SIG-M5 (cell line): ENCODE data around the gene CMTM6.
"Not testable (repeated sequence)": the region's sequence is repeated elsewhere in the genome, so short reads cannot be mapped to it uniquely, and the experiment has no call there.

ENCODE experiments used
- DNase-seq: peaks from one replicate; lab custom pipeline; 2025; lab: John Stamatoyannopoulos, UW

The CMTM6 gene, protein sequence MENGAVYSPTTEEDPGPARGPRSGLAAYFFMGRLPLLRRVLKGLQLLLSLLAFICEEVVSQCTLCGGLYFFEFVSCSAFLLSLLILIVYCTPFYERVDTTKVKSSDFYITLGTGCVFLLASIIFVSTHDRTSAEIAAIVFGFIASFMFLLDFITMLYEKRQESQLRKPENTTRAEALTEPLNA

GRCh38 chr3:32502118-32502945 lies at the start of gene CMTM6:
CMTM6 (minus strand) TSS chr3:32502852; CDS start chr3:32502745, 107 bp downstream.
- DNase-seq: no peak

DNA sequence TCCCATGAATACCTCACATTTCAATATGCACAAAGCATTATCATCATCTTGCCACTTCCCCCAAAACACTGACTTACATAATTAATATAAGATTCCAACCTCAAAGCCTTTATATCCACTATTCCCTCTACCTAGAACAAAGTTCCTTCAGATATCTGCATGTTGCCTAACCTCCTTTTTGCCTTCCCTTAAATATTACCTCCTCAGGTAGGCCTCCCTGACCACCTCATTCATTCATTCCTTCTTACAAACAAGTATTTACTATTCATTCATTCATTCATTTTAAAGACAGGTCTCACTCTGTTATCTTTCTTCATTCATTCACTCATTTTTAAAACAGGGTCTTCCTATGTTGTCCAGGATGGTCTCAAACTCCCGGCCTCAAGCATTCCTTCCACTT lies 49.4 kb upstream of the CMTM6 start:
- no peak for DNase-seq

DNA sequence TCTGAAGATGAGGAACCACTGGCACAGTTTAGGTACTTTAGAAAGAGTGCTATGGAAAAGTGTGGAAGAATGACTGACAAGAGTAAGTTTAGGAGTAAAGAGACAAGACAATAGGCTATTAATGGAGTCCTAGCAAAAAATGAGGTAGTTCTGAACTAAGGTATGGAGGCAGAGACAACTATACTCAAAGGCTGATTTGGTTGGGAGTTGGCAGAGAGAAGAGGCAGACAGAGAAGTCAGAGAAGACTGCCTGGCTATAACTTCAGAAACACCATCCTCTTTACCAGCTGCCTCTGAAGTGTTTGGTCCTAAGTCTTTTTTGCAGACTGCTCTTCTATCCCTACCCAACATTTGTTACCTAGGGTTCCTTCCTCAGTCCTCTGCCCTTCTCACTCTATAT lies 48.8 kb upstream of the CMTM6 start:
- DNase-seq: no peak

DNA sequence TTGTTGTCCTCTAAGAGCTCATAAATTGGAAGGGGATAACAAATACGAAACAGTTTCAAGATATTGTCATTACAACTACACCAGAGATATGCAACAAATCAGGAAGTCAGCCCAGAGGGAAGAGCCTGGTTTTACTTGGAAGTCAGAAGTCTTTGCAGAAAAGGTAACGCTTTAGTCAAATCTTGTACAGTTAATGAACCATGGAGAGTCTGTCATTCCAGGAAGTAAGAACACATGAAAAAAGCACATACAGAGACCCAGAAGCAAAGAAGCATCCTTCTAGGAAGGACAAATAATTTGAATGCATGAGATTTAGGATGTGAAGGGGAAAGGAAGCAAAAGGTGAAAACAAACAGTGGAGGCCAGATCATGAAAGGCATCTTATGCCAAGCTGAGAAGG lies 48.4 kb upstream of the CMTM6 start:
- no peak for DNase-seq

GRCh38 chr3:32545305-32545704 lies 42.7 kb upstream of the CMTM6 start:
- DNase-seq: no peak

DNA sequence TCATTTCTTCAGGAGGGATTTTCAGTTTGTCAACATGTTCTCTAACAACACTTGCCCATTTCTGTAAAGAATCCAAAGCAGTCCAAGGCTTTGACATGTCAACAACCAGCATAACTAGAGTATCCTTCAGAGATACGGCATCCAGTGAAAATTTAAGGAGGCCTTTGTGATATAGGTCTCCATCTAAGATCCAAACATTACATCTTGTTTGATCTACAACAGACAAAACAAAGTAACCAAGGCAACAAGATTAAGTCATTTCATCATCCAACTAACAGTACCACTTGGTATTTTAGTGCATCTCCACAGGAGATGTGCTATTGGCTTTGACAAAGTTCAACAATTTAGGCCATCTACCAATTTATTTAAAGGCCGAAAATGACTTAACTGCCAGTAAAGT lies 42.2 kb upstream of the CMTM6 start:
- DNase-seq: no peak

GRCh38 chr3:32542807-32543206 lies 40.2 kb upstream of the CMTM6 start:
- DNase-seq: no peak

GRCh38 chr3:32540899-32541298 lies 38.2 kb upstream of the CMTM6 start:
- DNase-seq: no peak

GRCh38 chr3:32532434-32532833 lies 29.8 kb upstream of the CMTM6 start:
- no peak for DNase-seq

- DNase-seq: no peak
These were observed 28.5 kb upstream of the CMTM6 start for GRCh38 chr3:32531010-32531647.

DNA sequence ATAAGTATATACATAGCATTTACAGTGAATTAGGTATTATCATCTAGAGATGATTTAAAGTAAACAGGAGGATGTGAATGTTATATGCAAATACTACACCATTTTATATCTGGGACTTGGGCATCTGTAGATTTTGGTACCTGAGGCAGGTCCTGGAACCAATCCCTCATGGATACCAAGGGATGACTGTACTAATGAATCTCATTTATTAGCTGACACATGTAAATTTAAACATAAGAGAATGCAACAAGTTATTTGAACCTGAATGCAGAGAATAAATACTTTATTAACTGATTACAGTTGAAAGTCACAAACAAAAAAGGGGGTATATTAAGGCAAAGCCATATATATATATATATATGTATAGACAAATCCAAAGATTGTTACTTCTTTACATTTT lies 23.1 kb upstream of the CMTM6 start:
- no peak for DNase-seq

DNA sequence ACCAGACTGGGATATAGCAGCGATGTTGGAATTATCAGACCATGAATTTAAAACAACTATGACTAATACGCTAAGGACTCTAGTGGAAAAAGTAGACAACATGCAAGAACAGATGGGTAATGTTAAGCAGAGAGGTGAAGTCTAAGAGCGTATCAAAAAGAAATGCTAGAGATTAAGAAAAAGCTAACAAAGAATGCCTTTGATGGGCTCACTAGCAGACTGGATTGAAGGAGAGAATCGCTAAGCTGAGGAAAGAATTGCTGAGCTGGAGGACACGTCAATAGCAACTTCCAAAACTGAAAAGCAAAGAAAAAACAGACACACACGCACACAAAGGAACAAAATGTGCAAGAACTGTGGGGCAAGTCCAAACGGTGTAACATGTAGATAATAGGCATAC lies 20.0 kb upstream of the CMTM6 start:
- DNase-seq: no peak

- DNase-seq: not testable (repeated sequence)
These were observed 16.3 kb upstream of the CMTM6 start for GRCh38 chr3:32518921-32519320.

DNA sequence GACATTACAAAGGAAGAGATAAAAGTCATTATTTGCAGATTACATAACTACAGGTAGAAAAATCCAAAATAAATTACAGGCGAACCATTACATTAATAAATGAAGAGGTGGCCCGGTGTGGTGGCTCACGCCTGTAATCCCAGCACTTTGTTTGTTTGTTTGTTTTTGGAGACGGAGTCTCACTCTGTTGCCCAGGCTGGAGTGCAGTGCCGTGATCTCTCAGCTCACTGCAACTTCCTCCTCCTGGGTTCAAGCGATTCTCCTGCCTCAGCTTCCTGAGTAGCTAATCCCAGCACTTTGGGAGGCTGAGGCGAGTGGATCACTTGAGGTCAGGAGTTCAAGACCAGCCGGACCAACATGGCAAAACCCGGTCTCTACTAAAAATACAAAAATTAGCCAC lies 14.1 kb upstream of the CMTM6 start:
- DNase-seq: not testable (repeated sequence)

DNA sequence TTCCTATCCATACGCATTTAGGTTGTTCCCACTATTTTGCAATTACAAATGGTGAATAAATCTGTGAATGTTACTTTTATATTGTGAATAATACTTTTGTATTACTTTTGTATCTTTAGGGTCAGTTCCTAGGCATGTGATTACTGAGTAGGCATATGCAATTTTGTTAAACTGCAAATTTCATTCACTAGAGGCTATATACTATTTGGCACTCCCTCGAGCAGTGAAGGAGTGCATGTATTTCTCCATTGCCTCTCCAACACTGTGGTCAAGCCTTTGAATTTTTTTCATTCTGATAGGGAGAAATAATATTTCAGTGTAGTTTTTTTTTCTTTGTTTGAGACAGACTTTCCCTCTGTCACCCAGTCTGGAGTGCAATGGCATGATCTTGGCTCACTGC lies 8.4 kb upstream of the CMTM6 start:
- DNase-seq: no peak

- peak; percentile 31 for DNase-seq
These were observed 7.5 kb upstream of the CMTM6 start for GRCh38 chr3:32510075-32510724.

- DNase-seq: no peak
These were observed 6.1 kb upstream of the CMTM6 start for GRCh38 chr3:32508711-32509110.

DNA sequence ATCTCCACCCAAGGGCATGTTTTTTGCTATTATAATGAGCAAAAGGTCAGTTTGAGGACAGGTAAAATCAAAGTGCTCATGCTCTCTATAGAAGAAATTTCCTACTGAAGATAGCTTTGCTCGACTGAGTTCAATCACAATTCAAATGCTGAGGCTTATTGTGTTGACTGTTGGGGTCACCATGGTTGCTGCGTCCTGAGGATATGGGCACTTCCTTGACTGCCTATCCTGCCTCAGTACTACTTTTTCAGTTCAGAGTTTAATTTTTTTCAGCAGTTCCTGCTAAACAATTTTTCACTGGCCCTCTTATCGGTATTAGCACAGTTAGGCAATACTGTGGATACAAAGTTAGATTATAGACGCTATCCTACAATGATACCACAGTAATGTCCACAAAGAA lies 3.8 kb upstream of the CMTM6 start:
- DNase-seq: no peak

- DNase-seq: no peak
These were observed 264 bp upstream of the CMTM6 start for GRCh38 chr3:32502946-32503286.

- no peak for DNase-seq
These were observed 902 bp downstream of the CMTM6 start for GRCh38 chr3:32501783-32502117.

GRCh38 chr3:32500880-32501782 lies 1.5 kb downstream of the CMTM6 start:
- DNase-seq: no peak

DNA sequence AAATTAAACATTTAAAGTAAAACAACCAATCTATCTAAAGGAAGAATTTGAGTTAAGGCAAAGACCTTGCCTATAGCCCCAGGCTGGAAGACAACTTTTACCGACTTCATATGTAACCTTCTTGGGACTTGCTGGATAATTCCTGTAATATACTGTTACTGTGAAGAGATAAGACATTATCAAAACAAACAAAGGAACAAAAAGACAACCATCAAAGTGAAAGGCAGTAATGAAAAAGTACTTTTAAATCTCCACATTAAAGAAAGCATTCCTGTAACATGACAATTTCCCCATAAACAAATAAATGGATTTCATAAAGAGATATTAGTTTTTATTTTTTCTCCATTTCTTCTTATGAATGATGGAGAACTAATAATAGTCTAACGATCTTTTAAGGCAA lies 2.4 kb downstream of the CMTM6 start:
- DNase-seq: no peak
